Measurements from ENCODE around the gene MED9.
"Not testable (repeated sequence)": the region's sequence is repeated elsewhere in the genome, so short reads cannot be mapped to it uniquely, and the experiment has no call there.

Gene MED9

DNA sequence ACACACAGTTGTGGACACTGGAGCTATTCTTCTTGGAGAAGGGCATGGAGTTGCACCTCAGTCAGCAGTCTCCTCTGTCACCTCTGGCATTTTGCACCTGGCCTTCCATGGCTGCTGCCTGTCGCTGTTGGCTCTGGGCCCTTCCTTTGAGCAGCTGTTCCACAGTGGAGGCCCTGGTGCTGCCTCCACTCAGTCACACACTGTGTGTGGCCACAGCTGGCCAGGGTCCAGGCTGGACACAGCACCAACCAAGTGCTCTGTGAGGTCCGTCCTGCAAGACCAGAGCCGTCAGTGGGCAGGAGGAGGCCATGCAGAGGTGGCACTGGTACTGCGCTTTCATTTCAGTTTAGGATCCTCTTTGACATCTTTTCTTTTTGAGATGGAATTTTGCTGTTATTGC lies 21.6 kb upstream of the MED9 start:
- H3K27ac ChIP-seq = no peak overlapping the region
- TF ChIP-seq, protein P1, sequence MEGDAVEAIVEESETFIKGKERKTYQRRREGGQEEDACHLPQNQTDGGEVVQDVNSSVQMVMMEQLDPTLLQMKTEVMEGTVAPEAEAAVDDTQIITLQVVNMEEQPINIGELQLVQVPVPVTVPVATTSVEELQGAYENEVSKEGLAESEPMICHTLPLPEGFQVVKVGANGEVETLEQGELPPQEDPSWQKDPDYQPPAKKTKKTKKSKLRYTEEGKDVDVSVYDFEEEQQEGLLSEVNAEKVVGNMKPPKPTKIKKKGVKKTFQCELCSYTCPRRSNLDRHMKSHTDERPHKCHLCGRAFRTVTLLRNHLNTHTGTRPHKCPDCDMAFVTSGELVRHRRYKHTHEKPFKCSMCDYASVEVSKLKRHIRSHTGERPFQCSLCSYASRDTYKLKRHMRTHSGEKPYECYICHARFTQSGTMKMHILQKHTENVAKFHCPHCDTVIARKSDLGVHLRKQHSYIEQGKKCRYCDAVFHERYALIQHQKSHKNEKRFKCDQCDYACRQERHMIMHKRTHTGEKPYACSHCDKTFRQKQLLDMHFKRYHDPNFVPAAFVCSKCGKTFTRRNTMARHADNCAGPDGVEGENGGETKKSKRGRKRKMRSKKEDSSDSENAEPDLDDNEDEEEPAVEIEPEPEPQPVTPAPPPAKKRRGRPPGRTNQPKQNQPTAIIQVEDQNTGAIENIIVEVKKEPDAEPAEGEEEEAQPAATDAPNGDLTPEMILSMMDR (IDR thresholded peaks at IDR 0.05) = no peak
- TF ChIP-seq ZFX (IDR thresholded peaks at IDR 0.05; ENCODE audit: borderline replicate concordance) = no peak

DNA sequence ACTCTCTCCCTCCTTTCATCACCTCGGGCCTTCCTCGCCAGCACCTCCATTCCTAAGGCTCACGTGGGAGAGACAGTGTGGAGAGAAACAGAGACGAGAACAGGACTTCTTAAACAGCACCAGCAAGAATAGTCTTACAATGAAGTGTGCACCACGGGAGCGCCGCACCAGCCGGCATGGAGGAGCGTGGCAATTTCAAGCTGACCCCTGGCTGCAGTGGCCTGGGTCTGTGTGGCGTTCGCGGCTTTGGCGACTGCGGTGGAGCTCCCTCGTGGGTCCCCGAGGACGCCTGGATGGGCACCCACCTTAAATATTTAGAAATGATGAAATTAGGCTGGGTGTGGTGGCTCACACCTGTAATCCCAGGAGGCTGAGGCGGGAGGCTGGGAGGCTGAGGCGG lies 20.5 kb upstream of the MED9 start:
- TF ChIP-seq, protein P1 (IDR thresholded peaks at IDR 0.05) = no peak
- TF ChIP-seq ZFX (IDR thresholded peaks at IDR 0.05; ENCODE audit: borderline replicate concordance) = no peak
- H3K27ac ChIP-seq = no peak overlapping the region

DNA sequence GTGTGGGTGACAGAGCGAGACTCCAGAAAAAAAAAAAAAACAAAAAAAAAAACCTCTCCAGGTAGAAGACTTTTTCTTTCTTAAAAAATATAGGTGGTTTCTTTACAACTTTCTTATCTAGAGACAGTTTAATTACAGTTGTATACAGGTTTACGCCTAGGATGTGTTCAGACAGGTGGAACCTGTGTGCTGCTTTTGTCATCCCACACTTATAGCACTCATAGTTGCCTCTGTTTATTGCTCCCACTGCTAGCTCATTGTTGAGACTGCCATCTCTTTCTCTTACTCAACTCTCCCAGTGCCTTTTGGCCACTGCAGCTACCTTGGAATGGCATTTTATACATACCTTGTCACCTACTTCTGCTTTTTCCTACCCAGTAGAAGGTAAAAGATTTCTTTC lies 19.1 kb upstream of the MED9 start:
- no peak overlapping the region for H3K27ac ChIP-seq
- no peak for TF ChIP-seq ZFX (IDR thresholded peaks at IDR 0.05; ENCODE audit: borderline replicate concordance)
- TF ChIP-seq, protein P1 (IDR thresholded peaks at IDR 0.05) = no peak

DNA sequence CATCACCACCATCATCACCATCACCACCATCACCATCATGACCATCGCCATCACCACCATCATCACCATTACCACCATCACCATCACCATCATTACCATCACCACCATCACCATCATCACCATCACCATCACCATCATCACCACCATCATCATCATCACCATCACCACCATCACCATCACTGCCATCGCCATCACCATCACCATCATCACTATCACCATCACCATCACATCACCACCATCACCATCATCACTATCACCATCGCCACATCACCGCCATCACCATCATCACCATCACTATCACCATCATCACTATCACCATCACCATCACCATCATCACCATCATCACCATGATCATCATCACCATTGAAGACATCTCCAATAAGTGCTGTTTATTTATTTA lies 16.8 kb upstream of the MED9 start:
- H3K27ac ChIP-seq = no peak overlapping the region
- TF ChIP-seq, protein P1 (IDR thresholded peaks at IDR 0.05) = no peak

DNA sequence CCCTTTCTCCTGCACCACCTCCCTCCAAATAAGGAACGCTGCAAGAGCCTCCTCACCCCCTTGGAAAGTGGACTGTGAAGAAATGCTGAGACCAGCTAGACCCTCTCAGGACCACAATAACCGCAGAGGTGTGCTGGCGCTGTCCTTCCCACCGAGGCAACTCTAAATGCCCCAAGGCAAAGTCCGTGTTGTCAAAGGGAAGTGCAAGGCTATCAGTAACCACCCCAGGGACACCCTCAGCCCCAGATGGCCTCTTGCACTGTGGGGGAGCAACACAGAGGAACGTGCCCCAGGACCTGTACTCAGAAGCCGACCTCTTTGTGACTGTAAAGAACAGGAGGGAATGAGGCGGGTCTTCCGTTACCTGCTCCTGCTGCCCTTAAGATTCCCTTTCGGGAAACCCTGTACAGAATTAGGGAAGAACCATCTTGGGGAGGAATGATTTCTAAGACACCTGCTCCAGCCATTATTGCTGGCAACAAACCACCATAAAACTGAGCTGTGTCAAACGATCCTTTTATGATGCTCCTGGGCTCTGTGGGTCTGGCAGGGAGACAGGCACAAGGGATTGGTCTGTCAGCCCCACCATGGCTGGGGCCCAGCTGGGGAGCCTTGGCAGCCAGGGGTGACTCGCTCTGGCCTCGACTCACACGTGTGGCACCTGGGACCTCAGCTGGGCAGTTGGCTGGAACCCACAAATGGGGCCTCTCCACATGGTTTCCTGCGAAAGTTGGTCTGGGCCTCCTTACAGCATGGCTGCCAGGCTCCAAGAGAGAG lies 14.6 kb upstream of the MED9 start:
- H3K27ac ChIP-seq = no peak overlapping the region
- TF ChIP-seq, protein P1 (IDR thresholded peaks at IDR 0.05) = no peak
- no peak for TF ChIP-seq ZFX (IDR thresholded peaks at IDR 0.05; ENCODE audit: borderline replicate concordance)

DNA sequence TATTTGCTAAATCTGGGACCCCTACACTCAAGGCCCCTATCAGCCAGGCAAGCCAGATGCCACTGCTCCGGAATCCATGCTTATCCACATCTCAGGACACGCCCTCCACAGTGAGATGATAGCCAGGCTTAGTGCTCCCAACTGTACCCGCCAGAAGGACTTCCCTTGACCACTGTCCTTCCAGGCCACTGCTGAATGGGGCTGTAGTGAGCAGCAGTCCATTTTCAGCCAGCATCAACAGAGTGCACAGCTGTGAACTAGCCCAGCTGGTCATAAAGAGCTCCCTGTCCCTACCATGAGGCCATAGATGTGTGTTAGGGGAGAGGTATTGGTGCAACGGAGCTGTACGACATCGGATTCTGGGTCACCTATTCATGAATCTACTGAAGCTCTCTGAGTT lies 13.0 kb upstream of the MED9 start:
- H3K27ac ChIP-seq = no peak overlapping the region
- TF ChIP-seq, protein P1 (IDR thresholded peaks at IDR 0.05) = no peak
- no peak for TF ChIP-seq ZFX (IDR thresholded peaks at IDR 0.05; ENCODE audit: borderline replicate concordance)

DNA sequence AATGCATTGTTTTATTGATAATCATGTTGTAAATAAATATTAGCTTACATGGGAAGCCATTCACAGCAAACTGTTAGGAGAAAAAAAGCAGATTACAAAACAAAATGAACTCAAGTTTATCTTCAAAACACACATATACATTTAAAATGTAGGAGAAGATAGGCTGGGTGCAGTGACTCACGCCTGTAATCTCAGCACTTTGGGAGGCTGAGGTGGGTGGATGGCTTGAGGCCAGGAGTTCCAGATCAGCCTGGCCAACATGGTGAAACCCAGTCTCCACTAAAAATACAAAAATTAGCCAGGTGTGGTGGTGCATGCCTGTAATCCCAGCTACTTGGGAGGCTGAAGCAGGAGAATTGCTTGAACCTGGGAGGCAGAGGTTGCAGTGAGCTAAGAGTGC lies 10.9 kb upstream of the MED9 start:
- not testable (repeated sequence) for H3K27ac ChIP-seq

DNA sequence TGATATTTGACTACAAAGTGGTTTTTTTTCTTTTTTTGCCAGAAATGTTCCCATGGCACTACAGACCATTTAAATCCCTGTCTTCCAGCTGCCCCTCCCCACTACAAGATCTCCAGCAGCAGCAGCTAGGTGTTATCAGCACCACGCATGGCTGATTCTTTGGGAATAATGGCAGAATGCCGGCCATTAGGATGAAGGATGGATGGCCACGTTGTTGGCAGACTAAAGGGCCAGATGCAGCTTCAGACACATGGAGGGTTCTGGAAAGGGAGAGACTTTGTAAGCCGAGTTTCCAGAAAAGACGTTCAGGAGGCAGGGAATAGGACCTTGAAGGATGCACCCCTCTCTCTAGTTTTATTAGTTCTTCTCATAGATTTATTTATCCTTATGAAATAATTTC lies 10.3 kb upstream of the MED9 start:
- no peak overlapping the region for H3K27ac ChIP-seq
- TF ChIP-seq, protein P1 (IDR thresholded peaks at IDR 0.05) = no peak
- no peak for TF ChIP-seq ZFX (IDR thresholded peaks at IDR 0.05; ENCODE audit: borderline replicate concordance)
